KMS-11 (cell line): ENCODE data around the gene LRRC2.

Experiments used
- H2AFZ ChIP-seq: fragments of 200-600 bp; sonication (generic); 2 replicates; pipeline ENCODE4 v1.6.1; 2016; ENCODE audit warnings: antibody characterized with exemption, mixed run types, low read depth
- H3K27ac ChIP-seq: fragments of 200-600 bp; sonication (generic); 2 replicates; pipeline ENCODE4 v1.6.1; 2016; ENCODE audit warnings: mild to moderate bottlenecking, mixed run types
- H3K27me3 ChIP-seq: fragments of 200-600 bp; sonication (generic); 2 replicates; pipeline ENCODE4 v1.6.1; 2017; ENCODE audit warnings: mild to moderate bottlenecking, low read depth, mixed run types, moderate library complexity; ENCODE audit not compliant: insufficient read depth
- H3K36me3 ChIP-seq: fragments of 200-600 bp; sonication (generic); 2 replicates; pipeline ENCODE4 v1.6.1; 2017; ENCODE audit warnings: mild to moderate bottlenecking, mixed run types; ENCODE audit not compliant: insufficient read depth
- H3K4me1 ChIP-seq: fragments of 200-600 bp; sonication (generic); 2 replicates; pipeline ENCODE4 v1.6.1; 2016; ENCODE audit warnings: mild to moderate bottlenecking, low read depth, mixed run types; ENCODE audit not compliant: poor library complexity, severe bottlenecking
- H3K4me2 ChIP-seq: fragments of 200-600 bp; sonication (generic); 2 replicates; pipeline ENCODE4 v1.7.0; 2016; ENCODE audit warnings: mild to moderate bottlenecking, mixed run types
- H3K4me3 ChIP-seq: fragments of 200-600 bp; sonication (generic); IDR thresholded peaks from 2 replicates; pipeline ENCODE4 v1.6.1; 2017; ENCODE audit warnings: low read depth, low read length, mixed read lengths; ENCODE audit not compliant: insufficient read depth
- H3K79me2 ChIP-seq: fragments of 200-600 bp; sonication (generic); 2 replicates; pipeline ENCODE4 v1.6.1; 2016; ENCODE audit warnings: low read depth, mixed run types; ENCODE audit not compliant: insufficient read depth
- H3K9ac ChIP-seq: fragments of 200-600 bp; sonication (generic); 2 replicates; pipeline ENCODE4 v1.6.1; 2016; ENCODE audit warnings: mild to moderate bottlenecking, mixed run types
- H4K20me1 ChIP-seq: fragments of 200-600 bp; sonication (generic); 2 replicates; pipeline ENCODE4 v1.6.1; 2016; ENCODE audit warnings: mild to moderate bottlenecking, mixed run types; ENCODE audit not compliant: insufficient read depth
- CTCF ChIP-seq: fragments of 200-600 bp; sonication (generic); conservative IDR thresholded peaks from 2 replicates; pipeline ENCODE4 v1.6.1; 2017; ENCODE audit warnings: low read depth, mild to moderate bottlenecking, antibody characterized with exemption, low read length, moderate library complexity, mixed read lengths

LRRC2 gene

GRCh38 chr3:46561951-46562350, 4.2 kb downstream of the LRRC2 start:
- Histone ChIP-seq H3K27ac (no peak overlapping the region), H3K79me2 (no peaks in the 10 kb centered on the region), H4K20me1 (no peaks in the 10 kb centered on the region), H3K4me1 (peaks cover 10% of the 10 kb centered on the region), H3K4me3 (no peak overlapping the region), H3K27me3 (no peaks in the 10 kb centered on the region), H3K4me2 (no peak overlapping the region), H3K36me3 (no peaks in the 10 kb centered on the region), H2AFZ (no peak overlapping the region), H3K9ac (no peak overlapping the region)
- no peak for TF ChIP-seq CTCF

- H3K4me3 ChIP-seq = no peak overlapping the region
- no peak overlapping the region for H3K4me2 ChIP-seq
- peaks cover 10% of the 10 kb centered on the region for H3K4me1 ChIP-seq
- no peak for TF ChIP-seq CTCF
- H4K20me1 ChIP-seq = no peaks in the 10 kb centered on the region
- no peak overlapping the region for H3K9ac ChIP-seq
- H3K27ac ChIP-seq = no peak overlapping the region
- H3K36me3 ChIP-seq = no peaks in the 10 kb centered on the region
- no peak overlapping the region for H2AFZ ChIP-seq
- H3K27me3 ChIP-seq = no peaks in the 10 kb centered on the region
- no peaks in the 10 kb centered on the region for H3K79me2 ChIP-seq
Observed at GRCh38 chr3:46561511-46561910, 4.6 kb downstream of the LRRC2 start.

- no peak overlapping the region for H3K27ac ChIP-seq
- 0 out of 2 replicates have a peak overlapping the region, but pooled peaks have one; percentile 56 for H3K4me2 ChIP-seq
- no peaks in the 10 kb centered on the region for H3K79me2 ChIP-seq
- H3K9ac ChIP-seq = no peak overlapping the region
- no peak overlapping the region for H3K4me3 ChIP-seq
- H4K20me1 ChIP-seq = no peaks in the 10 kb centered on the region
- no peaks in the 10 kb centered on the region for H3K27me3 ChIP-seq
- H3K36me3 ChIP-seq = no peaks in the 10 kb centered on the region
- no peak overlapping the region for H2AFZ ChIP-seq
- peaks cover 10% of the 10 kb centered on the region for H3K4me1 ChIP-seq
- no peak for TF ChIP-seq CTCF
Observed at GRCh38 chr3:46559091-46559704, 6.9 kb downstream of the LRRC2 start.

- peak; percentile 50 for TF ChIP-seq CTCF
- H3K27ac ChIP-seq = no peak overlapping the region
- peak overlapping the region; percentile 56 for H3K4me2 ChIP-seq
- no peak overlapping the region for H3K9ac ChIP-seq
- no peaks in the 10 kb centered on the region for H3K79me2 ChIP-seq
- no peaks in the 10 kb centered on the region for H4K20me1 ChIP-seq
- H2AFZ ChIP-seq = peak overlapping the region; percentile 84
- no peaks in the 10 kb centered on the region for H3K36me3 ChIP-seq
- H3K4me3 ChIP-seq = no peak overlapping the region
- peaks cover 10% of the 10 kb centered on the region for H3K4me1 ChIP-seq
- no peaks in the 10 kb centered on the region for H3K27me3 ChIP-seq
Observed at GRCh38 chr3:46558184-46559043, 7.7 kb downstream of the LRRC2 start.
